Upper lobe of right lung (tissue), 1 donor: ENCODE measurements around the gene BPIFA1. TPM values are rescaled to one million over a fixed set of nuclear protein-coding genes. Genes with fewer than 3 reads are reported as not detected.

ENCODE experiments used
- ATAC-seq: fragments of 200-7000 bp; cut with Tn5 transposase; one replicate; pipeline ENCODE4 v1.9.1; 2020; ENCODE audit warnings: mild to moderate bottlenecking, moderate library complexity
- DNase-seq: peaks from one replicate; pipeline ENCODE4 v3.0.0-alpha.2; 2020
- H3K27ac ChIP-seq: fragments of 200-600 bp; one replicate; pipeline ENCODE4 v1.8.0; 2022
- H3K27me3 ChIP-seq: fragments of 200-600 bp; one replicate; pipeline ENCODE4 v1.8.0; 2022; ENCODE audit warnings: mild to moderate bottlenecking
- H3K36me3 ChIP-seq: fragments of 200-600 bp; one replicate; pipeline ENCODE4 v1.8.0; 2022
- H3K4me1 ChIP-seq: fragments of 200-600 bp; one replicate; pipeline ENCODE4 v1.8.0; 2022
- H3K4me3 ChIP-seq: fragments of 200-600 bp; one replicate; pipeline ENCODE4 v1.8.0; 2022; ENCODE audit warnings: mild to moderate bottlenecking
- H3K9me3 ChIP-seq: fragments of 200-600 bp; one replicate; pipeline ENCODE4 v1.8.0; 2022
- CTCF ChIP-seq: fragments of 200-600 bp; IDR thresholded peaks from one replicate; pipeline ENCODE4 v1.8.0; 2022; ENCODE audit warnings: antibody characterized with exemption
- intact Hi-C: fragments of 100-400 bp; cut with DNase I; formaldehyde crosslinking; loops from one replicate; pipeline ENCODE4 v1.11.0; 2022
- total RNA-seq: library from RNA; stranded (reverse); fragmentation: NEBNext Ultra II Directional; extraction: Animal tissue kit (Norgen Biotek cat#: 25700); gene quantifications from one replicate; pipeline ENCODE4 v1.2.1, GENCODE V29; 2021
- donor health status: DM: no; HTN: yes; CAD: no; lungs with severe emphysema.

BPIFA1 gene
- total RNA-seq, 1 donor from 2014 or later, result not detected

DNA sequence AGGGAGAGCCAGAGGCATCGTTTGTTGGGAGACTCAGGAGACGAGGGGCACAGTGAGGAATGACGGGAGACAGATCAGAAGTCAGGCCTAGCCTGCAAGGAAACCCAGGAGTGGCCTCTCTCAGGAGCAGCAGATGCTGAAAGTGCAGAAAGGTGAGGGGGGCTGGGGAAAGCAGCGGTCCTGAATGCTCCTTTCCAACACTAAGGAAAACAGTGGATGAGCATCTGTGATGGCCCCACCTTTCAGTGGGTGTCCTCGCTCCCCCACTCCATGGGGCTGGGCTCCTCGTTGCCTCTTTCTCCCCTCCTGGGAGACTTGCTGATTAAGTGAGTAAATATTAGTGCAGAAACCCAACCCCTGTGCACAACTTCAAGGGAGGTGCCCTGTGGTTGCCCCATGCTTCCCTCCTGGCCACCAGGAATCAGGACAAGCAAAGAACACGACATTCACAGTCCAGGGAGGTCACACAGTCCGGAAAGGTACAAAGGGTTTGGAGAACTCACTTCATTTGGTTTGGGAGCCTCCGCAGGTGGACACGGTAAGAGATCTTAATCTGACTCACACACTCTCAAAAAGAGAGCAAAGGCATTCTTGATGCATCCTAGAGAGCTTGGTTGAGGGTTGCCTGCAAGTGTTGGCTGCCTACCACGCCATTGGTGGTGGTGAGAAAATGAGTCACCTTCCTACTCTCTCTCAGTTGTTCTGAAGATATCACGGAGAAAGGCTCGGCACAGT, 37.5 kb downstream of the BPIFA1 start:
- intact Hi-C loops, result no loop called here
- no peak overlapping the region for H3K27ac ChIP-seq
- no peak for DNase-seq
- ATAC-seq, result no peak
- peaks cover 5% of the 10 kb centered on the region for H3K27me3 ChIP-seq
- no peak for TF ChIP-seq CTCF
- H3K4me3 ChIP-seq, result no peak overlapping the region
- no peaks in the 10 kb centered on the region for H3K36me3 ChIP-seq
- no peaks in the 10 kb centered on the region for H3K9me3 ChIP-seq
- no peaks in the 10 kb centered on the region for H3K4me1 ChIP-seq

DNA sequence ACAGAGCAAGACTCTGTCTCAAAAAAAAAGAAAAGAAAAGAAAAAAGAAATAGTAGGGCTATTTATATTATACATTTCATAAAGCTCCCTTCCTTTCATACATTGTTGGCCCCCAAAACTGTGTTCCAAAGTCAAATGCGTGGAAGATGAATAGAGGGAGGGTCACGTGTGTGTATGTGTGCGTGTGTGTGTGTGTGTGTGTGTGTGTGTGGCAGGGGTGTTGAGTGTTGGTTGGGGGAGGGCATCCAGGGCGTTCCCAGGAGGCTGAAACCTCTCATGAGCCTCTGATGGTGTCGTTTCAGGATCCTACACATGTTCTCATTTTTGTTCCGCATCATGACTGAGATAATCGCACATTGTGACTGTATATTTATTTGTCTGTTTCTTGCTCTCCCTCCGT, 39.4 kb downstream of the BPIFA1 start:
- intact Hi-C loops, result no loop called here
- ATAC-seq, result no peak
- H3K27me3 ChIP-seq, result peaks cover 5% of the 10 kb centered on the region
- H3K4me3 ChIP-seq, result no peak overlapping the region
- H3K27ac ChIP-seq, result no peak overlapping the region
- no peaks in the 10 kb centered on the region for H3K36me3 ChIP-seq
- no peak for TF ChIP-seq CTCF
- no peaks in the 10 kb centered on the region for H3K9me3 ChIP-seq
- no peaks in the 10 kb centered on the region for H3K4me1 ChIP-seq
- DNase-seq, result no peak

DNA sequence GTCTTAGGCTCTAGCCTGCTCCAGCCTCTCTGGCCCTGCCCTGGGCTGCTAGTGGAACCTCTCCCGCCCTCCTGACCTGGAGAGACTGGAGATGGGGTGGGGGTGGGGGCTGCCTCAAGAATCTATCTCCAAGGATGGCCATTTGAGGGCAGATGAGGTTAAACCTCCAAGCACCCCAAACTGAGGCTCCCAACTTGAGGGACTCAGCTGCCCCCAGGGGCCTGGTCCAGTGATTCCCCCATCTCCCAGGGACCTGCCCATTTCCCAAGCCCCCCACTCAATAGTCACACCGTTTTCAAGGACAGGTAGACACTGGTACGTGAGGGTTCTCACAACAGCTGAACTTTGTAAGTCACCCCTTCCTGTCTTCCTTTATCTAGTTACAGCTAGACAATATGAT, 40.1 kb downstream of the BPIFA1 start:
- H3K36me3 ChIP-seq, result no peaks in the 10 kb centered on the region
- intact Hi-C loops, result no loop called here
- no peaks in the 10 kb centered on the region for H3K9me3 ChIP-seq
- DNase-seq (no peak), ATAC-seq (no peak)
- no peak for TF ChIP-seq CTCF
- no peaks in the 10 kb centered on the region for H3K4me1 ChIP-seq
- peaks cover 5% of the 10 kb centered on the region for H3K27me3 ChIP-seq
- no peak overlapping the region for H3K4me3 ChIP-seq
- H3K27ac ChIP-seq, result no peak overlapping the region

GRCh38 chr20:33276303-33277113, 40.7 kb downstream of the BPIFA1 start:
- Histone ChIP-seq H3K27me3 (peaks cover 5% of the 10 kb centered on the region), H3K4me3 (no peak overlapping the region), H3K9me3 (no peaks in the 10 kb centered on the region), H3K36me3 (no peaks in the 10 kb centered on the region), H3K27ac (no peak overlapping the region), H3K4me1 (no peaks in the 10 kb centered on the region)
- DNase-seq (no peak), ATAC-seq (no peak)
- TF ChIP-seq CTCF, result no peak
- intact Hi-C loops, result no loop called here

DNA sequence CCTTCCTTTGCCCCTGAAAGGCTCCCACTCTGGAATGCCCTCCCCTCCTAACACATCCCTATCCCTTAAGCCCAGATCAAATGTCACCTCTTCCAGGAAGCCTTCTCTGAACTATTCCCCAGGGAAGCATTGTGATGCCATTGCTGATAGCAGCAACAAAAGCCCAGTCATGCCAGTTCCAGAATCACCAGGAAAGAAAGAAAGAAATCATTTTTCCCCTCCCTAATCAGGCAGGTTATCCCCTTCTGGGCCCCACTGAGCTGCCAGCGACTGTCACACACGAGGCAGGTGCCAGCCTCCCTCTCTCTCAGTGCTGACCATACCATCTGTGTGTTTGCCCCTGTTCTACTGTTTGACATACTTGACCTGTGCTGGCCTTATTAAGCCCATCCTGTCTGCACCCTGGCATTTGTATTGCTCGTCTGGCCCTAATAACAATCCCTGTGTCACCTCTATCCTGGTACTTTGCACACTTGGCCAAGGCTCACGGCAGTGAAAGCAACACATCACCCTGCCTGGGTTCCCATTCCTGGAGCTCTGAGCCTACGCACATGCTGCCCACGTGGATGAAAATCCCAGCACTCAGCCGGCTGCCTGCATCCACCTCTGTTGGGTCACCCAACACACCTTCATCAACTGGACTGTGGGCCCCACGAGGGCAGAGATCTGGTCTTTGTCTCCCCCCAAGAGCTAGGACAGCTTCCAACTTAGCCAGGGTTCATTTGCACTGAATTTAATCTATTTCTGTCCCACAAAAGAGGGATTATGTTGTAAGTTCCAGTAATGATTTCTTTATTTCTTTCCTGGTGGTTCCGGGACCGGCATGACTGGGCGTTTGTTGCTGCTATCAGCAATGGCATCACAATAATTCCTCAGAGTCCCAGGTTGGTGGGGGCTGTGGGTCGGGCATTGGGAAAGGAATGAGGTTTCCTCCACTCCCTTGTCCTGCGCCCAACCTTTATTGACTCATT, 42.0 kb downstream of the BPIFA1 start:
- intact Hi-C loops, result no loop called here
- Histone ChIP-seq H3K36me3 (no peaks in the 10 kb centered on the region), H3K4me1 (no peaks in the 10 kb centered on the region), H3K27ac (no peak overlapping the region), H3K27me3 (peaks cover 5% of the 10 kb centered on the region), H3K4me3 (no peak overlapping the region), H3K9me3 (no peaks in the 10 kb centered on the region)
- no peak for TF ChIP-seq CTCF
- DNase-seq, result no peak
- no peak for ATAC-seq
